GM19025 (cell line): ENCODE data around the gene ZFR2.

ENCODE experiments used
- ATAC-seq: cut with Tn5 transposase; IDR thresholded peaks from one replicate; pipeline ENCODE4 v1.9.1; 2021; ENCODE audit warnings: mild to moderate bottlenecking, low read depth, moderate library complexity; ENCODE audit not compliant: unreplicated experiment

ZFR2 gene

GRCh38 chr19:3839941-3840340 lies 28.9 kb downstream of the ZFR2 start:
- no peak for ATAC-seq

GRCh38 chr19:3838661-3839060 lies 30.2 kb downstream of the ZFR2 start:
- ATAC-seq = no peak

GRCh38 chr19:3837922-3838321 lies 30.9 kb downstream of the ZFR2 start:
- no peak for ATAC-seq

GRCh38 chr19:3837332-3837731 lies 31.5 kb downstream of the ZFR2 start:
- no peak for ATAC-seq

- no peak for ATAC-seq
Measured at GRCh38 chr19:3836887-3837286, 32.0 kb downstream of the ZFR2 start.

GRCh38 chr19:3835055-3835435 lies 33.8 kb downstream of the ZFR2 start:
- no peak for ATAC-seq

- no peak for ATAC-seq
Measured at GRCh38 chr19:3834349-3835054, 34.3 kb downstream of the ZFR2 start.

- no peak for ATAC-seq
Measured at GRCh38 chr19:3833578-3834348, 35.1 kb downstream of the ZFR2 start.

GRCh38 chr19:3832001-3832400 lies 36.8 kb downstream of the ZFR2 start:
- ATAC-seq = no peak

- no peak for ATAC-seq
Measured at GRCh38 chr19:3831601-3832000, 37.2 kb downstream of the ZFR2 start.

- no peak for ATAC-seq
Measured at GRCh38 chr19:3830621-3831589, 37.9 kb downstream of the ZFR2 start.

GRCh38 chr19:3827306-3827705 lies 41.5 kb downstream of the ZFR2 start:
- no peak for ATAC-seq

GRCh38 chr19:3826163-3826562 lies 42.7 kb downstream of the ZFR2 start:
- ATAC-seq = no peak

GRCh38 chr19:3825286-3825956 lies 43.4 kb downstream of the ZFR2 start:
- no peak for ATAC-seq

- no peak for ATAC-seq
Measured at GRCh38 chr19:3823350-3823713, 45.5 kb downstream of the ZFR2 start.

GRCh38 chr19:3822683-3823349 lies 46.0 kb downstream of the ZFR2 start:
- ATAC-seq = no peak

- ATAC-seq = no peak
Measured at GRCh38 chr19:3821857-3822364, 46.9 kb downstream of the ZFR2 start.

- ATAC-seq = no peak
Measured at GRCh38 chr19:3821156-3821555, 47.7 kb downstream of the ZFR2 start.

- ATAC-seq = no peak
Measured at GRCh38 chr19:3819989-3820388, 48.8 kb downstream of the ZFR2 start.

- no peak for ATAC-seq
Measured at GRCh38 chr19:3818918-3819317, 49.9 kb downstream of the ZFR2 start.
